ENCODE results near the gene PRDM16. TPM values are rescaled to one million over a fixed set of nuclear protein-coding genes. Genes with fewer than 3 reads are reported as not detected.

PRDM16 gene
- total and polyA plus RNA-seq, 2 of the 13 experiments (the other 11 are each of a cell fraction or from before 2014, with no cell fraction given) = 0.15 to 0.81 TPM

GRCh38 chr1:3249631-3250501 is 180.9 kb downstream of the PRDM16 start (continued):
- TF ChIP-seq NFIC (IDR thresholded peaks at IDR 0.05; ENCODE audit: low read length) (no peak), RELA (CRISPR knock-in tag; IDR thresholded peaks at IDR 0.05) (no peak), SP140L (CRISPR knock-in tag; IDR thresholded peaks at IDR 0.05; ENCODE audit: borderline replicate concordance) (no peak), ZNF580 (CRISPR knock-in tag; IDR thresholded peaks at IDR 0.05; ENCODE audit: borderline replicate concordance, low read depth) (no peak; the same call in 1 of the 2 replicates), ZNF609 (CRISPR knock-in tag; IDR thresholded peaks at IDR 0.05; ENCODE audit: borderline replicate concordance) (peak; percentile 73; the same call in 1 of the 2 replicates), ZNF296 (CRISPR knock-in tag; conservative IDR thresholded peaks at IDR 0.05) (no peak), ZNF792 (CRISPR knock-in tag; IDR thresholded peaks at IDR 0.05) (no peak; the same call in 1 of the 2 replicates), TCF7 (IDR thresholded peaks at IDR 0.05; ENCODE audit: low read depth) (0 out of 2 replicates have a peak, but pooled peaks have one; percentile 39), ETS1 (CRISPR knock-in tag; IDR thresholded peaks at IDR 0.05) (no peak), PTBP1 (IDR thresholded peaks at IDR 0.05; ENCODE audit: low read depth, low read length, poor library complexity, severe bottlenecking) (no peak), KLF6 (CRISPR knock-in tag; IDR thresholded peaks at IDR 0.05) (no peak), ZNF7 (CRISPR knock-in tag; IDR thresholded peaks at IDR 0.05) (no peak), YY1 (IDR thresholded peaks at IDR 0.05; ENCODE audit: insufficient read depth, insufficient replicate concordance, low read depth, low read length) (peak; percentile 41), FOSL1 (CRISPR knock-in tag; IDR thresholded peaks at IDR 0.05; ENCODE audit: borderline replicate concordance) (no peak), ZFP1 (CRISPR knock-in tag; IDR thresholded peaks at IDR 0.05) (no peak), NFE2 (CRISPR knock-in tag; IDR thresholded peaks at IDR 0.05) (no peak), ZNF572 (CRISPR knock-in tag; IDR thresholded peaks at IDR 0.05) (no peak), ZNF432 (CRISPR knock-in tag; IDR thresholded peaks at IDR 0.05; ENCODE audit: borderline replicate concordance) (no peak), ZBTB7B (CRISPR knock-in tag; IDR thresholded peaks at IDR 0.05) (peak; percentile 87; the same call in 1 of the 2 replicates), ZNF496 (CRISPR knock-in tag; IDR thresholded peaks at IDR 0.05; ENCODE audit: insufficient replicate concordance) (no peak), ZNF280D (CRISPR knock-in tag; IDR thresholded peaks at IDR 0.05) (no peak)
